NCI-H128 (cell line): ENCODE data around the gene MYADM.

Experiments used
- DNase-seq: peaks from one replicate; lab custom pipeline; 2025; ENCODE audit not compliant: unreplicated experiment; lab: John Stamatoyannopoulos, UW

Gene MYADM

GRCh38 chr19:53910170-53910518 lies 42.5 kb downstream of the MYADM start:
- no peak for DNase-seq

GRCh38 chr19:53912653-53913052 lies 45.0 kb downstream of the MYADM start:
- no peak for DNase-seq

GRCh38 chr19:53915000-53915399 lies 47.3 kb downstream of the MYADM start:
- no peak for DNase-seq

GRCh38 chr19:53916004-53916403 lies 48.3 kb downstream of the MYADM start:
- DNase-seq: no peak

GRCh38 chr19:53917356-53917755 lies 49.7 kb downstream of the MYADM start:
- DNase-seq: no peak
